ENCODE data around the gene CACNG5.
"Not testable (repeated sequence)": the region's sequence is repeated elsewhere in the genome, so short reads cannot be mapped to it uniquely, and the experiment has no call there.

Gene CACNG5

GRCh38 chr17:66889480-66890230 lies 54.7 kb downstream of the CACNG5 start:
- Mint-ChIP-seq H3K27ac (no peak overlapping the region), H3K9me3 (no peaks in the 10 kb centered on the region)
- intact Hi-C loops (cut with micrococcal nuclease): no loop called here

GRCh38 chr17:66892246-66892645 lies 57.3 kb downstream of the CACNG5 start:
- intact Hi-C loops (cut with micrococcal nuclease): no loop called here

More at GRCh38 chr17:66889480-66890230, 54.7 kb downstream of the CACNG5 start:
- Mint-ChIP-seq H3K36me3 (ENCODE audit: low read depth) (no peaks in the 10 kb centered on the region), H3K4me1 (ENCODE audit: low read depth) (no peaks in the 10 kb centered on the region), H3K27me3 (peaks cover 1% of the 10 kb centered on the region), H3K4me3 (no peak overlapping the region)

GRCh38 chr17:66893382-66893781 lies 58.5 kb downstream of the CACNG5 start:
- H3K36me3 Mint-ChIP-seq (ENCODE audit: low read depth): no peaks in the 10 kb centered on the region
- H3K27ac Mint-ChIP-seq: no peak overlapping the region
- H3K4me1 Mint-ChIP-seq (ENCODE audit: low read depth): no peaks in the 10 kb centered on the region
- intact Hi-C loops (cut with micrococcal nuclease): no loop called here
- no peak overlapping the region for H3K4me3 Mint-ChIP-seq
- H3K27me3 Mint-ChIP-seq: peaks cover 5% of the 10 kb centered on the region
- H3K9me3 Mint-ChIP-seq: no peaks in the 10 kb centered on the region

More at GRCh38 chr17:66892246-66892645, 57.3 kb downstream of the CACNG5 start:
- no peaks in the 10 kb centered on the region for H3K36me3 Mint-ChIP-seq (ENCODE audit: low read depth)
- H3K27me3 Mint-ChIP-seq: peaks cover 5% of the 10 kb centered on the region
- H3K4me3 Mint-ChIP-seq: no peak overlapping the region
- no peaks in the 10 kb centered on the region for H3K9me3 Mint-ChIP-seq
- no peaks in the 10 kb centered on the region for H3K4me1 Mint-ChIP-seq (ENCODE audit: low read depth)
- H3K27ac Mint-ChIP-seq: no peak overlapping the region

GRCh38 chr17:66893863-66894262 lies 58.9 kb downstream of the CACNG5 start:
- Mint-ChIP-seq H3K4me3 (no peak overlapping the region), H3K4me1 (ENCODE audit: low read depth) (no peaks in the 10 kb centered on the region), H3K27me3 (peaks cover 5% of the 10 kb centered on the region), H3K9me3 (no peaks in the 10 kb centered on the region), H3K36me3 (ENCODE audit: low read depth) (no peaks in the 10 kb centered on the region), H3K27ac (no peak overlapping the region)
- intact Hi-C loops (cut with micrococcal nuclease): no loop called here

- intact Hi-C loops (cut with micrococcal nuclease): no loop called here
- Mint-ChIP-seq H3K4me3 (no peak overlapping the region), H3K9me3 (no peaks in the 10 kb centered on the region), H3K27ac (no peak overlapping the region), H3K36me3 (ENCODE audit: low read depth) (no peaks in the 10 kb centered on the region), H3K27me3 (peaks cover 5% of the 10 kb centered on the region), H3K4me1 (ENCODE audit: low read depth) (no peaks in the 10 kb centered on the region)
Measured at GRCh38 chr17:66897141-66897540, 62.2 kb downstream of the CACNG5 start.

- Mint-ChIP-seq H3K36me3 (ENCODE audit: low read depth) (no peaks in the 10 kb centered on the region), H3K4me1 (ENCODE audit: low read depth) (peaks cover 6% of the 10 kb centered on the region), H3K27ac (no peak overlapping the region), H3K27me3 (peaks cover 5% of the 10 kb centered on the region), H3K4me3 (no peak overlapping the region), H3K9me3 (no peaks in the 10 kb centered on the region)
- intact Hi-C loops (cut with micrococcal nuclease): no loop called here
Measured at GRCh38 chr17:66898536-66898935, 63.6 kb downstream of the CACNG5 start.

GRCh38 chr17:66900126-66901010 lies 65.5 kb downstream of the CACNG5 start:
- intact Hi-C loops (cut with micrococcal nuclease): no loop called here
- peaks cover 1% of the 10 kb centered on the region for H3K27me3 Mint-ChIP-seq
- no peak overlapping the region for H3K27ac Mint-ChIP-seq
- H3K4me3 Mint-ChIP-seq: no peak overlapping the region
- peaks cover 6% of the 10 kb centered on the region for H3K4me1 Mint-ChIP-seq (ENCODE audit: low read depth)
- H3K9me3 Mint-ChIP-seq: no peaks in the 10 kb centered on the region
- H3K36me3 Mint-ChIP-seq (ENCODE audit: low read depth): no peaks in the 10 kb centered on the region

- H3K27me3 Mint-ChIP-seq; H3K9me3 Mint-ChIP-seq; H3K36me3 Mint-ChIP-seq (ENCODE audit: low read depth); H3K4me3 Mint-ChIP-seq; H3K27ac Mint-ChIP-seq; intact Hi-C loops (cut with micrococcal nuclease): not testable (repeated sequence)
- H3K4me1 Mint-ChIP-seq (ENCODE audit: low read depth): peaks cover 12% of the 10 kb centered on the region
Measured at GRCh38 chr17:66903296-66903695, 68.4 kb downstream of the CACNG5 start.

- H3K36me3 Mint-ChIP-seq (ENCODE audit: low read depth): no peaks in the 10 kb centered on the region
- no peaks in the 10 kb centered on the region for H3K27me3 Mint-ChIP-seq
- H3K27ac Mint-ChIP-seq: no peak overlapping the region
- peaks cover 12% of the 10 kb centered on the region for H3K4me1 Mint-ChIP-seq (ENCODE audit: low read depth)
- H3K4me3 Mint-ChIP-seq: no peak overlapping the region
- no peaks in the 10 kb centered on the region for H3K9me3 Mint-ChIP-seq
- intact Hi-C loops (cut with micrococcal nuclease): no loop called here
Measured at GRCh38 chr17:66903781-66904180, 68.9 kb downstream of the CACNG5 start.

- no peak overlapping the region for H3K4me3 Mint-ChIP-seq
- no peak overlapping the region for H3K27ac Mint-ChIP-seq
- intact Hi-C loops (cut with micrococcal nuclease): no loop called here
- H3K4me1 Mint-ChIP-seq (ENCODE audit: low read depth): peaks cover 12% of the 10 kb centered on the region
- no peaks in the 10 kb centered on the region for H3K36me3 Mint-ChIP-seq (ENCODE audit: low read depth)
- H3K9me3 Mint-ChIP-seq: no peaks in the 10 kb centered on the region
- H3K27me3 Mint-ChIP-seq: no peaks in the 10 kb centered on the region
Measured at GRCh38 chr17:66904760-66905624, 70.1 kb downstream of the CACNG5 start.

GRCh38 chr17:66906321-66907278 lies 71.7 kb downstream of the CACNG5 start:
- Mint-ChIP-seq H3K4me1 (ENCODE audit: low read depth) (peaks cover 12% of the 10 kb centered on the region), H3K27ac (no peak overlapping the region), H3K27me3 (no peaks in the 10 kb centered on the region), H3K4me3 (no peak overlapping the region), H3K9me3 (no peaks in the 10 kb centered on the region), H3K36me3 (ENCODE audit: low read depth) (no peaks in the 10 kb centered on the region)
- intact Hi-C loops (cut with micrococcal nuclease): loop anchor here (1.0 kb wide), 1 partner anchor 191 kb away; no protein-coding TSS in a partner anchor

GRCh38 chr17:66909804-66910373 lies 75.0 kb downstream of the CACNG5 start:
- Mint-ChIP-seq H3K27me3 (peaks cover 3% of the 10 kb centered on the region), H3K9me3 (no peaks in the 10 kb centered on the region), H3K36me3 (ENCODE audit: low read depth) (no peaks in the 10 kb centered on the region), H3K27ac (no peak overlapping the region), H3K4me1 (ENCODE audit: low read depth) (peaks cover 5% of the 10 kb centered on the region), H3K4me3 (no peak overlapping the region)
- intact Hi-C loops (cut with micrococcal nuclease): no loop called here

Data from dendritic cell treated with granulocyte-macrophage colony-stimulating factor and Interleukin-4, amounts not matched to agents 40 ng/mL and 50 ng/mL, for 4 days (primary cell).